Left ventricle myocardium inferior (tissue), 1 donor: ENCODE results near the gene RAD9A. TPM values are rescaled to one million over a fixed set of nuclear protein-coding genes. Genes with fewer than 3 reads are reported as not detected.

ENCODE experiments used
- DNase-seq: peaks from one replicate; pipeline ENCODE4 v3.0.0-alpha.2; 2020
- H3K27ac ChIP-seq: fragments of 200-600 bp; replicated peaks from 2 replicates; pipeline ENCODE4 v1.8.0; 2021
- H3K27me3 ChIP-seq: fragments of 200-600 bp; 2 replicates; pipeline ENCODE4 v1.8.0; 2021; ENCODE audit warnings: low read depth
- H3K36me3 ChIP-seq: fragments of 200-600 bp; 2 replicates; pipeline ENCODE4 v1.8.0; 2021
- H3K4me1 ChIP-seq: fragments of 200-600 bp; 2 replicates; pipeline ENCODE4 v1.8.0; 2021
- H3K4me3 ChIP-seq: fragments of 200-600 bp; 2 replicates; pipeline ENCODE4 v1.8.0; 2021; ENCODE audit warnings: mild to moderate bottlenecking, moderate library complexity
- H3K9me3 ChIP-seq: fragments of 200-600 bp; replicated peaks from 2 replicates; pipeline ENCODE4 v1.8.0; 2021
- CTCF ChIP-seq: fragments of 200-600 bp; IDR thresholded peaks from 2 replicates; pipeline ENCODE4 v1.8.0; 2021; ENCODE audit warnings: antibody characterized with exemption, mild to moderate bottlenecking, borderline replicate concordance
- intact Hi-C: fragments of 100-400 bp; cut with micrococcal nuclease; formaldehyde crosslinking; loops from one replicate; pipeline ENCODE4 v1.11.0; 2022
- total RNA-seq: library from RNA; stranded (reverse); fragmentation: NEBNext Ultra II Directional; extraction: Animal tissue kit (Norgen Biotek cat#: 25700); gene quantifications from one replicate; pipeline ENCODE4 v1.2.1, GENCODE V29; 2021
- donor health status: DM: no; HTN: yes; CAD: no; lungs with severe emphysema.

Gene RAD9A
- total RNA-seq, 1 donor from 2014 or later, result 7.0 TPM

GRCh38 chr11:67440229-67441097, 48.7 kb downstream of the RAD9A start:
- intact Hi-C loops, result no loop called here
- peaks cover 36% of the 10 kb centered on the region for H3K36me3 ChIP-seq
- no peak for DNase-seq

GRCh38 chr11:67441098-67441563, 49.3 kb downstream of the RAD9A start:
- no peak for TF ChIP-seq CTCF
- DNase-seq, result no peak
- Histone ChIP-seq H3K4me3 (no peak overlapping the region), H3K4me1 (peaks cover 71% of the 10 kb centered on the region), H3K9me3 (no peaks in the 10 kb centered on the region), H3K27me3 (no peaks in the 10 kb centered on the region), H3K36me3 (peaks cover 30% of the 10 kb centered on the region), H3K27ac (no peak overlapping the region)
- intact Hi-C loops, result no loop called here

More at GRCh38 chr11:67440229-67441097, 48.7 kb downstream of the RAD9A start:
- H3K4me1 ChIP-seq, result peaks cover 73% of the 10 kb centered on the region
- H3K9me3 ChIP-seq, result no peaks in the 10 kb centered on the region
- TF ChIP-seq CTCF, result no peak
- H3K27me3 ChIP-seq, result no peaks in the 10 kb centered on the region
- H3K27ac ChIP-seq, result peak overlapping the region; percentile 57
- H3K4me3 ChIP-seq, result no peak overlapping the region

- TF ChIP-seq CTCF, result no peak
- peak overlapping the region; percentile 94 for H3K27ac ChIP-seq
- peak overlapping the region; percentile 95 for H3K4me3 ChIP-seq
- H3K27me3 ChIP-seq, result no peaks in the 10 kb centered on the region
- H3K9me3 ChIP-seq, result no peaks in the 10 kb centered on the region
- H3K36me3 ChIP-seq, result peaks cover 26% of the 10 kb centered on the region
- intact Hi-C loops, result no loop called here
- H3K4me1 ChIP-seq, result peaks cover 64% of the 10 kb centered on the region
- DNase-seq, result no peak
Observed at GRCh38 chr11:67441731-67442351, 50.1 kb downstream of the RAD9A start.

GRCh38 chr11:67442504-67443404, 51.0 kb downstream of the RAD9A start:
- H3K9me3 ChIP-seq, result no peaks in the 10 kb centered on the region
- no peak for TF ChIP-seq CTCF
- peak overlapping the region; percentile 95 for H3K4me3 ChIP-seq
- peaks cover 55% of the 10 kb centered on the region for H3K4me1 ChIP-seq
- H3K36me3 ChIP-seq, result peaks cover 21% of the 10 kb centered on the region
- intact Hi-C loops, result no loop called here
- DNase-seq, result no peak
- H3K27me3 ChIP-seq, result no peaks in the 10 kb centered on the region
- peak overlapping the region; percentile 94 for H3K27ac ChIP-seq

GRCh38 chr11:67445515-67445914, 53.7 kb downstream of the RAD9A start:
- peaks cover 13% of the 10 kb centered on the region for H3K36me3 ChIP-seq
- intact Hi-C loops, result no loop called here
- H3K4me1 ChIP-seq, result peaks cover 39% of the 10 kb centered on the region
- no peaks in the 10 kb centered on the region for H3K27me3 ChIP-seq
- no peak overlapping the region for H3K27ac ChIP-seq
- no peak for TF ChIP-seq CTCF
- no peaks in the 10 kb centered on the region for H3K9me3 ChIP-seq
- H3K4me3 ChIP-seq, result no peak overlapping the region
- DNase-seq, result no peak
